ENCODE results near the gene IKZF2.

- no peak for TF ChIP-seq CTCF (IDR thresholded peaks at IDR 0.05; ENCODE audit: low read length)
- no peak for TF ChIP-seq EZH2 (optimal IDR thresholded peaks at IDR 0.05; ENCODE audit: low read depth, low read length)
- no peak for TF ChIP-seq EZH2phosphoT487 (IDR thresholded peaks at IDR 0.05; ENCODE audit: low read length)
Measured at GRCh38 chr2:213157242-213157641, 5.8 kb upstream of the IKZF2 start.

All from MM.1S (cell line).